GM19351 (cell line): ENCODE data around the gene SLC45A2.

ENCODE experiments used
- ATAC-seq: cut with Tn5 transposase; IDR thresholded peaks from one replicate; pipeline ENCODE4 v1.9.1; 2021; ENCODE audit warnings: mild to moderate bottlenecking, moderate library complexity; ENCODE audit not compliant: unreplicated experiment

The SLC45A2 gene

GRCh38 chr5:34007621-34008600, 23.4 kb upstream of the SLC45A2 start, which contains the start of gene AMACR:
AMACR (minus strand) TSS chr5:34008050; CDS start chr5:34008019, 31 bp downstream.
- peak; percentile 88 for ATAC-seq

DNA sequence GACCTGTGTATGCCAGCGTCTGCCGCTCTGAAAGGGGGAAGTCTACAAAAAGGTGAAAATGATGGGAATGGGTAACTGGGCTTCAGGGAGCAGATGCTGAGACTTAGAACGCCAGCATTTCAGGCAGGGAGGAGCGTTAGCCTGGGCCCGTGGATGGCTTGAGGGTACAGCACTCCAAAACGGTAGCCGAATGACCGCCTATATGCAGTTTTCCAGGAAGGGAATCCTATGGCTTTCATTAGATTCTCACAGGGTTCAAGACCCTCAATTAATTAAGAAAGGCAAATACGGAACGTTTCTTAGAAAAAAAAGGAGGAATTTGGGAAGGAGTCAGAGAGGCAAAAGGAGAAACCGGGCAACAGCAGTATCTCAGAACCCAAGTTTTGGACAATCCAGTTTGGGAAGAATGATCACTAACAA, 22.7 kb upstream of the SLC45A2 start:
- no peak for ATAC-seq

DNA sequence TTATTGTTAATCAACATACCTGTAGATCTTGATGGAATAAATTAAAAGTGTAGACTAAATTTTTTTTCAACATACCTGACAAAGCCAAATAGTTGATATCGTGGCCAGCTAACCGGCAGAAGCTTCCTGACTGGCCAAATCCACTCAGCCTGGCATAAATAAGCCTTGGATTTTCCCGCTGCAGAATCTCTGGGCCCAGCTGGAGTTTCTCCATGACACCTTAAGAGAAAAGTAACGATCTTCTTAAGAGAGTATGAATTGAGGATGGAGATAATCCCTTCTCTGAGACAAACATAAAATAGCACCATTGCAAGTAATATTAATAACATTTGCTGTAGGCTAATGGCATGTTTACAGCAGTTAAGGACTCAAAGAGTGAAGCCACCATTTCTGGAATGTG, 21.2 kb upstream of the SLC45A2 start:
- ATAC-seq = no peak

GRCh38 chr5:34005211-34005610, 20.7 kb upstream of the SLC45A2 start:
- no peak for ATAC-seq

GRCh38 chr5:34003941-34004340, 19.4 kb upstream of the SLC45A2 start:
- ATAC-seq = no peak

- no peak for ATAC-seq
Measured at GRCh38 chr5:34002629-34003328, 18.3 kb upstream of the SLC45A2 start.

DNA sequence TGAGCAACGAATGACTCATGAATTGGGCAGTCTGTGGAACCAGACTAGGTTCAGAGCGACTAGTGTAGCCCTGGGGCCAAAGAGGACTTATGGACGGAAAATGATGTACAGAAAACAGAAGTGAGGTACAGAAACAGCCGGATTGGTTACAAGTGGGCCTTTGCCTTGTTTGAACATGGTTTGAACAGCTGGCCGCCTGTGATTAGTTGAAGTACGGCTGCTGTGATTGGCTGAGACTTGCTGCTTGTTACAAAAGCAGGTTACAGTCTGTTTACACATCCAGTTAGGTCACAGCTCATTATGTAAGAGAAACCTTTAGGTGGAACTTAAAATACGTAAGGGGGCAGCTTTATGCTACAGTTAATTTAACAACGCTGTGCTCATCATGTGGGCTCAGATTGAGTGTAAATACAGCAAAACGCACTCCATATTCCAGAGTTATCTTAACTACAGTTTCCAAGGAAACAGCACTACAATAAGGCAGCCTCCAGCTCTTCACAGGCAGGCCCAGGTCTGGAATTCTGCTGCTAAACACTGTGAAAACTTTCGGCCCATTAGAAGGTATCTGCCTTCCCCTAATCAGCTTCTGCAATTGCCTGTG, 16.8 kb upstream of the SLC45A2 start:
- ATAC-seq = no peak

GRCh38 chr5:33999978-34000377, 15.5 kb upstream of the SLC45A2 start:
- ATAC-seq = no peak

DNA sequence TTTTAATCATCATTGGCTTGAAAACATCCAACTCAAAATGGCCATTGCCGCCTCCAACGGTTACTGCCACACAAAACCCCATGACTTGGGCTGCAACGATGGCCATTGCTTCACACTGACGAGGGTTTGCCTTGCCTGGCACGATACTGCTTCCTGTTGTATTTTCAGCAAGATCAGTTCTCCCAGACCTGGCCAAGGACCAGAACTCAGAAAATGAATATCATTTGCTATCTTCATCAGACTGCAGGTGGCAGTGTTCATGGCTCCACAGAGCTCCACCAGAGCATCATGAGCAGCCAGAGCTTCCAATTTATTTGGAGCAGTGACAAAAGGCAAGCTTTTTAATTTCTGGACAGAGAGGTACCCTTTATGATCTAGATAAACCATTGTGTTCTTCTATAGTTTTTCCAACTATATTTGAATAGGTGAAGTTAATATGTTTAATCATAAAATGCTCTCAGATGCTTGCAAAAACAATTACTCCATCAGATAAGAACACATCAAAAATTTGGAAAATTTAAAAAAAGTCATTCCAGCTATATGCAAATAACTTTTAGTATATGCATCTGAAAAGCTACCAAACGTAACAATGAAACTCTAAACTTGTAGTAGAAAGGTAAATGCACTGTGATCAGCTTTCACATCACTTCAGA, 13.0 kb upstream of the SLC45A2 start:
- peak; percentile 79 for ATAC-seq

- no peak for ATAC-seq
Measured at GRCh38 chr5:33995865-33996264, 11.4 kb upstream of the SLC45A2 start.

DNA sequence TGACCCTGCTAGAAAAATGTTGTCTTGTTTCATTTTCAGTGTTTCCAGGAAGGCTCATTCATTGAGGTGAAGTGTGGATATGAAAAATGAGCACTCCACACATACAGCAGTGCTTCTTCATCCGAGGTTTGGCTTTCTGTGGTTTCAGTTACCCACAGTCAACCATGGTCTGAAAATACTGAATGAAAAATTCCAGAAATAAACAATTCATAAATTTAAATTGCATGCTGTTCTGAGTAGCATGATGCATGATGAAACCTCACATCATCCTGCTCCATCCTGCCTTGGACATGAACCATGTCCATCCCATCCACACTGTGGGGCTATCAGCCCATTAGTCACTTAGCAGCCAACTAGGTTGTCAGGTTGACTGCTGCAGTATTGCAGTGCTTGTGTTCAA, 10.4 kb upstream of the SLC45A2 start:
- ATAC-seq = no peak

- no peak for ATAC-seq
Measured at GRCh38 chr5:33992864-33993263, 8.4 kb upstream of the SLC45A2 start.

GRCh38 chr5:33985447-33985846, 954 bp upstream of the SLC45A2 start:
- ATAC-seq = no peak

GRCh38 chr5:33984178-33984577, 315 bp downstream of the SLC45A2 start:
- ATAC-seq = no peak

DNA sequence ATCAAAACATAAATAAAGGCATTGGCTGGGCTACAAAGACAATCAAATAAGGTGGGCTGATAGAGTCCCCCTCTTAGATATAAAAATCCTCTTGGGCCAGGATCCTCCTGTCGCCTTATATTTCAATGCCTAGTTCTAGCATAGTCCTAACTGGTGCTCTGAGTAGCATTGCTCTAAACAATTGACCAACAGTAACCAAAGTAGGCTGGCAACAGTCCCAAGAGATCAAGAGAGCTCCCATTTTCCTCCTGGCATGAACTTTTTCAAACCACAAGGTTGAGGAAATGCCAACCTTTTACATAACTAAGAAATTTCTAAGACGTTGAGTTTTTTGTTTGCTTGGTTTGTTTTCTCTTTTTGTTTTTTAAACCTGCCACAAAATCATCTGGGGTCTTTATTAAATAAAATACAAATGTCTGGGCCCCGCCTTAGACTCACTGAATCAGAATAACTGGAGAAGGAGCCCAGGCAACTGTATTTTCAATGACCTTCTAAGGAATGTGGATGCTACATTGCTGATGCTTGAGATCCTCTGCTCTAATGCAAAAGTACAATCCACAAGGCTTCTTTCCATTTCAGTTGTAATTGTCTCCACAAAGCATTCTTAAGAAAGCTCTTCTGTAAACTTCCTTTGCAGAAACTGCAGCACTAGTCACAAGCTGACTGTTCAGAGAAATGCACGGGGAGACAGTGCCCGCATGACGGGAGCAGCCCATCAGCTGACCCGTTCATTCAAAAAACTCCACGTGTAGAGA, 2.9 kb downstream of the SLC45A2 start:
- ATAC-seq = no peak

DNA sequence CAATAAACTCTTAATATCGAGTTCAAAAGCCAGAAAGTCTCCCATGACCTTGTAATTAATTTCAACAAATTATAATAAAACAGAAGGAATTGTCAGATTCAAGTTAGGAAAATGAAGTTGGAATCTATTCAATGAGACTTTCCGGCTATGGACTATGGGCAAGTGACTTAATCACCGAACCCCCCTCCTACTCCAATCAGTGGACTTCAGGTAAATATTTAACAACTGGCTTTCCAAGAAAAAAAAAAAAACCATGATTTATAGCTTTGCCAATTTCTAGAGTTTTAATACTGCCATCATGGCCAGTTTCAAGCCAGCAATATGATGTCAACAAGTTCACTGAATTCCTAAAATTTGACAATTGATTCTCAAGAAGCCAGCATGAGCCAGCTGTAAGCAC, 4.5 kb downstream of the SLC45A2 start:
- no peak for ATAC-seq

- no peak for ATAC-seq
Measured at GRCh38 chr5:33978306-33978705, 6.2 kb downstream of the SLC45A2 start.

GRCh38 chr5:33976307-33976706, 8.2 kb downstream of the SLC45A2 start:
- ATAC-seq = no peak

GRCh38 chr5:33975852-33976251, 8.6 kb downstream of the SLC45A2 start:
- no peak for ATAC-seq

DNA sequence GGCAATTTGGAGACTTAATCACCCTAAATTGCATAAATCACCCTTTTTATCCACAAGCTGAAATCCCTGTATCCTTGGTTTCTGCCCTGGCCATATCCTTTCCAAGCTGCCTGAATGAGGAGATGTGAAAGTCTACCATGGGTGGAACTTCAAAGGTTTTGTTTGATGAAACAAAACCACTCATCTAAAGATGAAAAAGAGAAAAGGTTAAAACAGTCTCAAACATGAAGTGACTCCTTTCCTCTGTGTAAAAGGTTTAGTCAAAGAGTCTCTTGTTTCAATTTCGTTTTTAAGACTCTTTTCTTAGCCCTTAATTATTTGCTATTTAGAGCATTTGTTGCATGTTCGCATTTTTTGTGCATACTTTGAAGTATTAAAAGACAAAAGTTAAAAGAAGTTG, 11.2 kb downstream of the SLC45A2 start:
- ATAC-seq = no peak
